Measurements from ENCODE around the gene FCHSD2. TPM values are rescaled to one million over a fixed set of nuclear protein-coding genes. Genes with fewer than 3 reads are reported as not detected.

Gene FCHSD2
- 3.6 and 10.0 TPM in 2 replicates for total RNA-seq

- Histone ChIP-seq H3K4me3 (ENCODE audit: low read depth, low read length) (peak within 1 kb of the TSS; percentile 92), H3K36me3 (ENCODE audit: control insufficient read depth, insufficient read depth, low read length) (no peaks in the 10 kb centered on the region), H3K27me3 (ENCODE audit: control insufficient read depth, insufficient read depth, low read length) (no peaks in the 10 kb centered on the region)
- no peak for FAIRE-seq
- TF ChIP-seq CTCF (IDR thresholded peaks at IDR 0.05; ENCODE audit: insufficient read depth, low read length, severe bottlenecking) = no peak
- DNase-seq (ENCODE audit: low read depth) = no peak
These were observed at the start of gene FCHSD2 for GRCh38 chr11:73142128-73142377. Gene FCHSD2, minus strand, starts transcription at chr11:73142318. Its CDS starts 441 bp downstream, at chr11:73141877.

GRCh38 chr11:73191151-73191550, 49.0 kb upstream of the FCHSD2 start:
- H3K27me3 ChIP-seq (ENCODE audit: control insufficient read depth, insufficient read depth, low read length) = no peaks in the 10 kb centered on the region
- no peak for FAIRE-seq
- TF ChIP-seq CTCF (IDR thresholded peaks at IDR 0.05; ENCODE audit: insufficient read depth, low read length, severe bottlenecking) = no peak

GRCh38 chr11:73190557-73190885, 48.4 kb upstream of the FCHSD2 start:
- no peak for TF ChIP-seq CTCF (IDR thresholded peaks at IDR 0.05; ENCODE audit: insufficient read depth, low read length, severe bottlenecking)
- H3K4me3 ChIP-seq (ENCODE audit: low read depth, low read length) = no peak overlapping the region
- H3K36me3 ChIP-seq (ENCODE audit: control insufficient read depth, insufficient read depth, low read length) = no peaks in the 10 kb centered on the region
- DNase-seq (ENCODE audit: low read depth) = no peak
- no peaks in the 10 kb centered on the region for H3K27me3 ChIP-seq (ENCODE audit: control insufficient read depth, insufficient read depth, low read length)
- FAIRE-seq = no peak

More at GRCh38 chr11:73191151-73191550, 49.0 kb upstream of the FCHSD2 start:
- DNase-seq (ENCODE audit: low read depth) = no peak
- no peak overlapping the region for H3K4me3 ChIP-seq (ENCODE audit: low read depth, low read length)
- no peaks in the 10 kb centered on the region for H3K36me3 ChIP-seq (ENCODE audit: control insufficient read depth, insufficient read depth, low read length)

- no peaks in the 10 kb centered on the region for H3K36me3 ChIP-seq (ENCODE audit: control insufficient read depth, insufficient read depth, low read length)
- FAIRE-seq = no peak
- H3K27me3 ChIP-seq (ENCODE audit: control insufficient read depth, insufficient read depth, low read length) = no peaks in the 10 kb centered on the region
- TF ChIP-seq CTCF (IDR thresholded peaks at IDR 0.05; ENCODE audit: insufficient read depth, low read length, severe bottlenecking) = no peak
- DNase-seq (ENCODE audit: low read depth) = no peak
- H3K4me3 ChIP-seq (ENCODE audit: low read depth, low read length) = no peak overlapping the region
These were observed 47.8 kb upstream of the FCHSD2 start for GRCh38 chr11:73189723-73190556.

GRCh38 chr11:73189315-73189714, 47.2 kb upstream of the FCHSD2 start:
- DNase-seq (ENCODE audit: low read depth) = no peak

More at GRCh38 chr11:73189315-73189714, 47.2 kb upstream of the FCHSD2 start:
- no peaks in the 10 kb centered on the region for H3K27me3 ChIP-seq (ENCODE audit: control insufficient read depth, insufficient read depth, low read length)
- H3K36me3 ChIP-seq (ENCODE audit: control insufficient read depth, insufficient read depth, low read length) = no peaks in the 10 kb centered on the region
- TF ChIP-seq CTCF (IDR thresholded peaks at IDR 0.05; ENCODE audit: insufficient read depth, low read length, severe bottlenecking) = no peak
- no peak overlapping the region for H3K4me3 ChIP-seq (ENCODE audit: low read depth, low read length)
- FAIRE-seq = no peak

All from bronchial epithelial cell (primary cell).